ENCODE data around the gene SDK2.

The SDK2 gene

DNA sequence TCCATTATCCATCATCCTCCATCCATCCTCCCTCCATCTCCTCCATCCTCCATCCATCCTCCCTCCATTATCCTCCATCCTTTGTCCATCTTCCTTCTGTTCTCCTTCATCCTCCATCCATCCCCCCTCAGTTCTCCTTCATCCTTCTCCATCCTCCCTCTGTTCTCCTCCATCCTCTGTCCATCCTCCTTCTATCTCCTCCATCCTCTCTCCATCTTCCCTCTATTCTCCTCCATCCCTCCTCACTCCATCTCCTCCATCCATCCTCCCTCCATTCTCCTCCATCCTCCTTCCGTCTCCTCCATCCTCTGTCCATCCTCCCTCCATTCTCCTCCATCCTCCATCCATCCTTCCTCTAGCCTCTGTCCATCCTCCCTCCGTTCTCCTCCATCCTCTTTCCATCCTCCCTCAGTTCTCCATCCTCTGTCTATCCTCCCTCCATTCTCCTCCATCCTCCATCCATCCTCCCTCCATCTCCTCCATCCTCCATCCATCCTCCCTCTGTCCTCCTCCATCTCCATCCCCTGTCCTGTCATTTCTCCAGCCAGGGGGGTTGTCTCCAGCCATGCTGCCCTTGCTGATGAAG, 143.7 kb downstream of the SDK2 start:
- DNase-seq (ENCODE audit: low spot score), result no peak
- in situ Hi-C loops (cut with MboI; ENCODE audit: low sequenced_read_pairs, unreplicated experiment), result no loop called here

DNA sequence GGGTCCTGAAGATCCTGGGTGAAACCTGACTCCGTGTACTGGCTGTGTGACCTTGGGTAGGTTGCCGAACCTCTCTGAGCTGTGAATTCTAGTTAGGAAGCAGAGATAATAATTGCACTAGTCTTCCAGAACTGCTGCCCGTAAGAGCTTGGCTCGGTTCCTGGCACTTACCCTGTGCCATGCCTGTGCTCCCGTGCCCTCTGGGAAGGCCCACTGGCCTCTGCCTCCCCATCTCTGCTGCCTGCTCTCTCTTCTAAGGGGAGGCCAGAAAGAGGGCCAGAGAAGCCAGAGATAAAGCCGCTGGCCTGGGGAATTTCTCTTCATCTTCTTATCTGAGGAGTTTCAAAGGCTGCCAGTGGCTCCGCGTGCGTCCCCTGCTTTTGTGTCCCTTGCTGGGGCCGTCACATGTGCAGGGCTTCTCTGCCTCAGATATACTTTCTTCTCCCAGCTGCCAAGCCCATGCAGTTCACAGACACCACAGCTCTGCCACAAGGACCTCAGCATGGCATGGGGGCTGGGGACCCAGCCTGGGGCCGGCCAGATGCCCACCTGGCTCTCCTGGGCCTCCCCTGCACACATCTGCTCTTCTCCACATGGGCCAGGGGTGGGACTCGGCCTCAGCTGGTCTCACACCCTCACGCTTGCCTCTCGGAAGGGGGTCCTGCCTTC, 145.2 kb downstream of the SDK2 start:
- no peak for DNase-seq (ENCODE audit: low spot score)
- in situ Hi-C loops (cut with MboI; ENCODE audit: low sequenced_read_pairs, unreplicated experiment), result no loop called here

More for the DNA sequence above, 143.7 kb downstream of the SDK2 start:
- no peak for TF ChIP-seq CTCF (IDR thresholded peaks at IDR 0.05; ENCODE audit: borderline replicate concordance, control extremely low read depth, extremely low read depth, insufficient read depth, missing control alignments)

DNA sequence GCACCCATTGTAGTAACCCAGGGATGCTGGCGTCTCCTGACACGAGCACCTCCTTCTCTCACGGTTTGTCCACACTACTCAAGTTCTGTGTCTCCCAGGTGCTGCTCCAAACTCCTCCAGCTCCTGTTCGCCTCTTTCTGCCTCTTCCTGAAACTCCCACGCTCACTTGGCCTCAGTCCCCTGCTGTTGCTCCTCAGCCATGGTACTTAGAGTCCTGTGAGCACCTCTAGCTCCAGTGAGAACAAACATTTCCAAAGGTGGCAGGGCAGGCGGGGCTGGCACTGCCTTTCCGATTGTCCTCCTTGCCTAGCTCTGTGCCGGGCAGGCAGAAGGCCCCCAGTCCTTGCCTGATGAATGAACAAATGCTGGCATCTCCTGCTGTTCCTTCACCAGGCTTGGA, 146.1 kb downstream of the SDK2 start:
- TF ChIP-seq CTCF (IDR thresholded peaks at IDR 0.05; ENCODE audit: borderline replicate concordance, control extremely low read depth, extremely low read depth, insufficient read depth, missing control alignments), result no peak
- in situ Hi-C loops (cut with MboI; ENCODE audit: low sequenced_read_pairs, unreplicated experiment), result no loop called here
- no peak for DNase-seq (ENCODE audit: low spot score)

More for the DNA sequence above, 145.2 kb downstream of the SDK2 start:
- TF ChIP-seq CTCF (IDR thresholded peaks at IDR 0.05; ENCODE audit: borderline replicate concordance, control extremely low read depth, extremely low read depth, insufficient read depth, missing control alignments), result no peak

- no peak for DNase-seq (ENCODE audit: low spot score)
- TF ChIP-seq CTCF (IDR thresholded peaks at IDR 0.05; ENCODE audit: borderline replicate concordance, control extremely low read depth, extremely low read depth, insufficient read depth, missing control alignments), result no peak
- in situ Hi-C loops (cut with MboI; ENCODE audit: low sequenced_read_pairs, unreplicated experiment), result no loop called here
Measured at GRCh38 chr17:73497721-73498120, 146.5 kb downstream of the SDK2 start.

- in situ Hi-C loops (cut with MboI; ENCODE audit: low sequenced_read_pairs, unreplicated experiment), result no loop called here
- no peak for TF ChIP-seq CTCF (IDR thresholded peaks at IDR 0.05; ENCODE audit: borderline replicate concordance, control extremely low read depth, extremely low read depth, insufficient read depth, missing control alignments)
- DNase-seq (ENCODE audit: low spot score), result no peak
Measured at GRCh38 chr17:73496232-73496631, 148.0 kb downstream of the SDK2 start.

DNA sequence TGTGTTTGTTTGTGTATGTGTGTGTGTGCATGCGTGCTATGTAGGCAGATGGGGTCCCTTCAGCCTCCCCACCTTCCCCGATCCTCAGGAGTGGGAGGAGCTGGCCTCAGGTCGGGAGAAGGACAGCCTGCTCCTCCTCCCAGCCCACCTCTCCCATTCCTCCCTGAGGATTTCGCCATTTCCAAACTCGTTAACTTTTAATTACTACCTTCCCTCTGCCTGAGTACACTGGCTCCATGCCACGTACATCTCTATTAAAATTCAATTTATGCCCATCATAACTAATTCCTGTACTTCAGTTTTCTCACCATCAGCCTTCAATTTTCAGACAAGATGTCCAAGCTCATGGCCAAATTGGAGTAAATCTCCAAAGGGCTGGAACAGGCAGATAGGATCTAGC, 148.6 kb downstream of the SDK2 start:
- no peak for DNase-seq (ENCODE audit: low spot score)
- in situ Hi-C loops (cut with MboI; ENCODE audit: low sequenced_read_pairs, unreplicated experiment), result no loop called here

More for the DNA sequence above, 148.6 kb downstream of the SDK2 start:
- no peak for TF ChIP-seq CTCF (IDR thresholded peaks at IDR 0.05; ENCODE audit: borderline replicate concordance, control extremely low read depth, extremely low read depth, insufficient read depth, missing control alignments)
